IMR-90 (cell line): ENCODE measurements around the gene FBRSL1. TPM values are rescaled to one million over a fixed set of nuclear protein-coding genes. Genes with fewer than 3 reads are reported as not detected.

Experiments used
- ATAC-seq: fragments of 200-7000 bp; cut with Tn5 transposase; 2 replicates; pipeline ENCODE4 v1.9.1; 2020; ENCODE audit warnings: low read depth, mild to moderate bottlenecking, moderate library complexity
- BruUV-seq: library from RNA; stranded (reverse); fragments of 400-500 nt; replicated peaks from 2 replicates; lab custom pipeline; 2021; lab: Mats Ljungman, UMichigan
- CTCF ChIA-PET: fragments of 300-600 bp; formaldehyde crosslinking; extraction: SDS; loops from one replicate; lab custom pipeline; 2021; ENCODE audit warnings: antibody characterized with exemption; lab: Yijun Ruan, JAX
- POLR2A ChIA-PET: fragments of 300-600 bp; sonication (Branson Sonifier 250); formaldehyde crosslinking; loops from one replicate; lab custom pipeline; 2022; ENCODE audit warnings: antibody characterized with exemption; ENCODE audit not compliant: unreplicated experiment; lab: Charles Lee
- DNase-seq: peaks from one replicate; pipeline ENCODE4 v3.0.0; 2013
- H2AFZ ChIP-seq: replicated peaks from 2 replicates; pipeline ENCODE3; 2013; ENCODE audit warnings: low read length, mild to moderate bottlenecking; ENCODE audit not compliant: poor library complexity
- H2AK5ac ChIP-seq: 2 replicates; pipeline ENCODE4 v1.6.1; 2013; ENCODE audit warnings: low read depth, low read length, inconsistent platforms
- H2AK9ac ChIP-seq: replicated peaks from 2 replicates; pipeline ENCODE3; 2013; ENCODE audit warnings: mild to moderate bottlenecking, low read depth, low read length, moderate library complexity; ENCODE audit not compliant: poor library complexity
- H2BK120ac ChIP-seq: 2 replicates; pipeline ENCODE4 v1.6.1; 2013; ENCODE audit warnings: low read depth, low read length, inconsistent platforms
- H2BK15ac ChIP-seq: 3 replicates; pipeline ENCODE4 v1.6.1; 2013; ENCODE audit warnings: low read depth, low read length, inconsistent platforms
- H2BK20ac ChIP-seq: 2 replicates; pipeline ENCODE4 v1.6.1; 2013; ENCODE audit warnings: low read depth, mild to moderate bottlenecking, inconsistent platforms, low read length, moderate library complexity
- H2BK5ac ChIP-seq: 2 replicates; pipeline ENCODE4 v1.6.1; 2013; ENCODE audit warnings: mild to moderate bottlenecking, low read depth, low read length, inconsistent platforms; ENCODE audit not compliant: poor library complexity, severe bottlenecking
- H3K14ac ChIP-seq: replicated peaks from 2 replicates; pipeline ENCODE4 v1.6.1; 2013; ENCODE audit warnings: low read depth, low read length, inconsistent platforms
- H3K18ac ChIP-seq: 2 replicates; pipeline ENCODE4 v1.6.1; 2013; ENCODE audit warnings: low read depth, low read length, control low read depth
- H3K23ac ChIP-seq: 2 replicates; pipeline ENCODE4 v1.6.1; 2013; ENCODE audit warnings: low read depth, low read length, inconsistent platforms
- H3K27ac ChIP-seq: 2 replicates; pipeline ENCODE4 v1.5.1; 2013; ENCODE audit warnings: mild to moderate bottlenecking, control low read depth, low read length; ENCODE audit not compliant: insufficient read depth
- H3K27me3 ChIP-seq: 2 replicates; pipeline ENCODE4 v1.6.1; 2013; ENCODE audit warnings: low read length; ENCODE audit not compliant: control insufficient read depth, insufficient read depth
- H3K36me3 ChIP-seq: 2 replicates; pipeline ENCODE4 v1.6.1; 2013; ENCODE audit warnings: low read length, mixed read lengths; ENCODE audit not compliant: control insufficient read depth, insufficient read depth
- H3K4ac ChIP-seq: 2 replicates; pipeline ENCODE4 v1.6.1; 2013; ENCODE audit warnings: low read depth, low read length, inconsistent platforms
- H3K4me1 ChIP-seq: 2 replicates; pipeline ENCODE4 v1.6.1; 2013; ENCODE audit warnings: low read length, mixed read lengths; ENCODE audit not compliant: control insufficient read depth, insufficient read depth
- H3K4me2 ChIP-seq: 2 replicates; pipeline ENCODE4 v1.6.1; 2013; ENCODE audit warnings: low read depth, mild to moderate bottlenecking, control low read depth, low read length, moderate library complexity
- H3K4me3 ChIP-seq: 2 replicates; pipeline ENCODE4 v1.5.1; 2013; ENCODE audit warnings: low read depth, mild to moderate bottlenecking, control low read depth, low read length, moderate library complexity; ENCODE audit not compliant: insufficient read depth
- H3K56ac ChIP-seq: 2 replicates; pipeline ENCODE4 v1.6.1; 2013; ENCODE audit warnings: low read length, inconsistent platforms; ENCODE audit not compliant: insufficient read depth; ENCODE audit errors: extremely low read depth
- H3K79me1 ChIP-seq, 2 experiments: 2 replicates each; pipeline ENCODE4 v1.6.1; 2013; ENCODE audit warnings: low read length in 2 of 2, inconsistent platforms in 1 of 2, low read depth in 1 of 2
- H3K9ac ChIP-seq: 2 replicates; pipeline ENCODE4 v1.6.1; 2013; ENCODE audit warnings: low read depth, low read length, control low read depth
- H3K9me1 ChIP-seq: 2 replicates; pipeline ENCODE4 v1.6.1; 2013; ENCODE audit warnings: low read length, inconsistent platforms; ENCODE audit not compliant: insufficient read depth
- H3K9me3 ChIP-seq: 2 replicates; pipeline ENCODE4 v1.6.1; 2013; ENCODE audit warnings: low read length; ENCODE audit not compliant: control insufficient read depth, insufficient read depth
- H4K20me1 ChIP-seq: 2 replicates; pipeline ENCODE4 v1.6.1; 2013; ENCODE audit warnings: low read length, inconsistent platforms; ENCODE audit not compliant: insufficient read depth
- H4K5ac ChIP-seq: 2 replicates; pipeline ENCODE4 v1.6.1; 2013; ENCODE audit warnings: mild to moderate bottlenecking, low read depth, low read length, control low read depth
- H4K8ac ChIP-seq, 2 experiments: 2 replicates each; pipeline ENCODE4 v1.6.1; 2013; ENCODE audit warnings: low read depth in 2 of 2, low read length in 2 of 2, control low read depth in 1 of 2, inconsistent platforms in 1 of 2
- H4K91ac ChIP-seq: 2 replicates; pipeline ENCODE4 v1.6.1; 2013; ENCODE audit warnings: low read depth, low read length, inconsistent platforms; ENCODE audit not compliant: insufficient read depth
- BHLHE40 ChIP-seq: fragments of 150-350 bp; IDR thresholded peaks from 2 replicates; pipeline ENCODE4 v1.6.1; 2016; ENCODE audit warnings: mild to moderate bottlenecking, low read depth, low read length
- CEBPB ChIP-seq: IDR thresholded peaks from 2 replicates; pipeline ENCODE4 v1.6.1; 2012; ENCODE audit warnings: low read depth, low read length, improper control_type of control experiment
- CHD1 ChIP-seq: IDR thresholded peaks from 2 replicates; pipeline ENCODE4 v1.6.1; 2012; ENCODE audit warnings: low read depth, low read length, improper control_type of control experiment
- MAFK ChIP-seq: IDR thresholded peaks from 2 replicates; pipeline ENCODE4 v1.6.1; 2012; ENCODE audit warnings: low read depth, low read length, improper control_type of control experiment
- MAZ ChIP-seq: IDR thresholded peaks from 2 replicates; pipeline ENCODE4 v1.6.1; 2012; ENCODE audit warnings: low read depth, mild to moderate bottlenecking, low read length, improper control_type of control experiment, moderate library complexity, borderline replicate concordance
- MXI1 ChIP-seq: IDR thresholded peaks from 2 replicates; pipeline ENCODE4 v1.6.1; 2012; ENCODE audit warnings: low read depth, mild to moderate bottlenecking, low read length, moderate library complexity, borderline replicate concordance
- POLR2A ChIP-seq: IDR thresholded peaks from 2 replicates; pipeline ENCODE4 v1.6.1; 2012; ENCODE audit warnings: mild to moderate bottlenecking, low read depth, low read length
- RAD21 ChIP-seq: IDR thresholded peaks from 2 replicates; pipeline ENCODE4 v1.6.1; 2012; ENCODE audit warnings: low read length, improper control_type of control experiment
- RCOR1 ChIP-seq: IDR thresholded peaks from 2 replicates; pipeline ENCODE4 v1.6.1; 2012; ENCODE audit warnings: mild to moderate bottlenecking, low read length, improper control_type of control experiment; ENCODE audit not compliant: insufficient replicate concordance
- RFX5 ChIP-seq: IDR thresholded peaks from 2 replicates; pipeline ENCODE4 v1.8.0; 2012; ENCODE audit warnings: low read depth, mild to moderate bottlenecking, low read length, moderate library complexity
- SMC3 ChIP-seq: fragments of 150-350 bp; IDR thresholded peaks from 2 replicates; pipeline ENCODE4 v1.6.1; 2016; ENCODE audit warnings: low read depth, mild to moderate bottlenecking, antibody characterized with exemption, low read length, moderate library complexity
- WGBS, 2 experiments: methylation state at CpG; one replicate each; pipeline versions ENCODE4 v1.1.5 to v1.1.7; 2013; ENCODE audit warnings: missing lambda C conversion rate in 2 of 2; ENCODE audit not compliant: insufficient read length in 1 of 2; ENCODE audit errors: extremely low coverage in 2 of 2; 5-methylcytosine and 5-hydroxymethylcytosine counted together
- dilution Hi-C: fragments of 300-500 bp; cut with HindIII; formaldehyde crosslinking; loops from one replicate; pipeline ENCODE4 v1.14.3; 2018; ENCODE audit warnings: low sequenced_read_pairs; ENCODE audit not compliant: unreplicated experiment
- in situ Hi-C: fragments of 300-500 bp; cut with MboI; formaldehyde crosslinking; loops from 3 replicates; pipeline ENCODE4 v1.14.3; 2019; ENCODE audit warnings: low sequenced_read_pairs, inconsistent platforms, mixed read lengths
- intact Hi-C: fragments of 100-400 bp; cut with micrococcal nuclease; formaldehyde crosslinking; loops from 2 replicates; pipeline ENCODE4 v1.10.0; 2022
- polyA plus RNA-seq, 3 experiments: library from polyadenylated mRNA; depleted of rRNA; stranded (reverse); fragments of >200 nt; gene quantifications; 2 replicates each; pipeline ENCODE4 v1.2.3, GENCODE V29; 2012; ENCODE audit warnings: low replicate concordance in 1 of 3
- total RNA-seq: library from RNA; depleted of rRNA; stranded (reverse); fragments of >200 nt; gene quantifications from 2 replicates; pipeline ENCODE4 v1.2.3, GENCODE V29; 2012
- TF ChIP-seq, protein P1 (sequence below): fragments of 150-350 bp; IDR thresholded peaks from 2 replicates; pipeline ENCODE4 v1.6.1; 2016; ENCODE audit warnings: low read depth, mild to moderate bottlenecking, low read length, moderate library complexity, borderline replicate concordance
- TF ChIP-seq, protein P2 (sequence below): conservative IDR thresholded peaks from 2 replicates; pipeline ENCODE4 v1.5.1; 2012; ENCODE audit warnings: mild to moderate bottlenecking, low read depth, low read length, improper control_type of control experiment

FBRSL1 gene
- total and polyA plus RNA-seq, 2 of the 4 experiments (the other 2 are of a cell fraction), result 0.36 to 10.8 TPM

DNA sequence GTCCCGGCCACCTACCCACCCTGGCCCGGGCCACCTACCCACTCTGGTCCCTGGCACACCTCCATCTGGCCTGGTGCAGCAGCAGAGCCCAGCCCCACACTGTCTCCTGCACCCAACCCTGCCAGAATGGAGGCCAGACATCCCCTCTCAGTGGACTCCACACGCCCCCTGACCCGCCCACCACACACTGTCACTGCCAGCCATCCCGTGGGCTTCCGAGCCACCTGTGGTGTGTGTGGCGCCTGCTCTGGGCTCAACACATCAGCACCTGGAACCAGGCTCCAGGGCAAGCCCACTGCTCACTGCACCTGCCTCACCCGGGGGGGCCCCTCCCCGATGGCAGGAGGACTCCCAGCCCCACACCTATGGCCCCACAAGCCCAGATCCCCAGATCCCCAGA is 50.5 kb downstream of the FBRSL1 start:
- CTCF ChIA-PET, result no interaction called here
- no peak for DNase-seq
- H3K4me3 ChIP-seq, result no peak overlapping the region
- no peak overlapping the region for H4K91ac ChIP-seq
- peaks cover 10% of the 10 kb centered on the region for H4K20me1 ChIP-seq
- no peak for ATAC-seq
- no peak overlapping the region for H2BK5ac ChIP-seq
- no peak overlapping the region for H3K4ac ChIP-seq
- no peaks in the 10 kb centered on the region; the same call in 1 of the 2 replicates for H3K36me3 ChIP-seq
- no peaks in the 10 kb centered on the region for H3K4me1 ChIP-seq
- 100% methylated on average over 2 of the region's 9 CpGs; no CpG with 5 or more reads in 1 of the 2 experiments for WGBS, 2 experiments
- H3K9me3 ChIP-seq, result no peaks in the 10 kb centered on the region
- H2BK20ac ChIP-seq, result no peak overlapping the region
- dilution Hi-C loops (no loop called here), intact Hi-C loops (no loop called here), in situ Hi-C loops (no loop called here)
- H2AFZ ChIP-seq, result no peak overlapping the region
- no peak overlapping the region for H3K27ac ChIP-seq
- H2BK15ac ChIP-seq, result no peak overlapping the region
- BruUV-seq, result no TSS peak
- H3K9ac ChIP-seq, result no peak overlapping the region
- H3K9me1 ChIP-seq, result peaks cover 18% of the 10 kb centered on the region
- H2BK120ac ChIP-seq, result no peak overlapping the region
- H3K56ac ChIP-seq, result no peak overlapping the region
- H3K18ac ChIP-seq, result no peak overlapping the region
- no peak overlapping the region for H2AK9ac ChIP-seq
- H4K5ac ChIP-seq, result no peak overlapping the region
- no peak overlapping the region for H3K23ac ChIP-seq
- H4K8ac ChIP-seq, result no peak overlapping the region
- H3K14ac ChIP-seq, result no peak overlapping the region
- TF ChIP-seq RCOR1 (no peak), CHD1 (no peak), RAD21 (no peak), BHLHE40 (no peak), RFX5 (no peak), POLR2A (no peak), MXI1 (no peak), MAZ (no peak), CEBPB (no peak), SMC3 (no peak), MAFK (no peak)
- TF ChIP-seq, protein P1, sequence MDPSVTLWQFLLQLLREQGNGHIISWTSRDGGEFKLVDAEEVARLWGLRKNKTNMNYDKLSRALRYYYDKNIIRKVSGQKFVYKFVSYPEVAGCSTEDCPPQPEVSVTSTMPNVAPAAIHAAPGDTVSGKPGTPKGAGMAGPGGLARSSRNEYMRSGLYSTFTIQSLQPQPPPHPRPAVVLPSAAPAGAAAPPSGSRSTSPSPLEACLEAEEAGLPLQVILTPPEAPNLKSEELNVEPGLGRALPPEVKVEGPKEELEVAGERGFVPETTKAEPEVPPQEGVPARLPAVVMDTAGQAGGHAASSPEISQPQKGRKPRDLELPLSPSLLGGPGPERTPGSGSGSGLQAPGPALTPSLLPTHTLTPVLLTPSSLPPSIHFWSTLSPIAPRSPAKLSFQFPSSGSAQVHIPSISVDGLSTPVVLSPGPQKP, result no peak
- TF ChIP-seq, protein P2, sequence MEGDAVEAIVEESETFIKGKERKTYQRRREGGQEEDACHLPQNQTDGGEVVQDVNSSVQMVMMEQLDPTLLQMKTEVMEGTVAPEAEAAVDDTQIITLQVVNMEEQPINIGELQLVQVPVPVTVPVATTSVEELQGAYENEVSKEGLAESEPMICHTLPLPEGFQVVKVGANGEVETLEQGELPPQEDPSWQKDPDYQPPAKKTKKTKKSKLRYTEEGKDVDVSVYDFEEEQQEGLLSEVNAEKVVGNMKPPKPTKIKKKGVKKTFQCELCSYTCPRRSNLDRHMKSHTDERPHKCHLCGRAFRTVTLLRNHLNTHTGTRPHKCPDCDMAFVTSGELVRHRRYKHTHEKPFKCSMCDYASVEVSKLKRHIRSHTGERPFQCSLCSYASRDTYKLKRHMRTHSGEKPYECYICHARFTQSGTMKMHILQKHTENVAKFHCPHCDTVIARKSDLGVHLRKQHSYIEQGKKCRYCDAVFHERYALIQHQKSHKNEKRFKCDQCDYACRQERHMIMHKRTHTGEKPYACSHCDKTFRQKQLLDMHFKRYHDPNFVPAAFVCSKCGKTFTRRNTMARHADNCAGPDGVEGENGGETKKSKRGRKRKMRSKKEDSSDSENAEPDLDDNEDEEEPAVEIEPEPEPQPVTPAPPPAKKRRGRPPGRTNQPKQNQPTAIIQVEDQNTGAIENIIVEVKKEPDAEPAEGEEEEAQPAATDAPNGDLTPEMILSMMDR, result no peak
- no peak overlapping the region for H2AK5ac ChIP-seq
- H3K79me1 ChIP-seq, result peaks cover 0 to 8% of the 10 kb centered on the region in 2 experiments; a peak in 1 of 4 replicates
- H3K4me2 ChIP-seq, result no peak overlapping the region
- H3K27me3 ChIP-seq, result no peaks in the 10 kb centered on the region
- POLR2A ChIA-PET, result no interaction called here
